ENCODE results near the gene VPS37D.
"Not testable (repeated sequence)": the region's sequence is repeated elsewhere in the genome, so short reads cannot be mapped to it uniquely, and the experiment has no call there.

The VPS37D gene

DNA sequence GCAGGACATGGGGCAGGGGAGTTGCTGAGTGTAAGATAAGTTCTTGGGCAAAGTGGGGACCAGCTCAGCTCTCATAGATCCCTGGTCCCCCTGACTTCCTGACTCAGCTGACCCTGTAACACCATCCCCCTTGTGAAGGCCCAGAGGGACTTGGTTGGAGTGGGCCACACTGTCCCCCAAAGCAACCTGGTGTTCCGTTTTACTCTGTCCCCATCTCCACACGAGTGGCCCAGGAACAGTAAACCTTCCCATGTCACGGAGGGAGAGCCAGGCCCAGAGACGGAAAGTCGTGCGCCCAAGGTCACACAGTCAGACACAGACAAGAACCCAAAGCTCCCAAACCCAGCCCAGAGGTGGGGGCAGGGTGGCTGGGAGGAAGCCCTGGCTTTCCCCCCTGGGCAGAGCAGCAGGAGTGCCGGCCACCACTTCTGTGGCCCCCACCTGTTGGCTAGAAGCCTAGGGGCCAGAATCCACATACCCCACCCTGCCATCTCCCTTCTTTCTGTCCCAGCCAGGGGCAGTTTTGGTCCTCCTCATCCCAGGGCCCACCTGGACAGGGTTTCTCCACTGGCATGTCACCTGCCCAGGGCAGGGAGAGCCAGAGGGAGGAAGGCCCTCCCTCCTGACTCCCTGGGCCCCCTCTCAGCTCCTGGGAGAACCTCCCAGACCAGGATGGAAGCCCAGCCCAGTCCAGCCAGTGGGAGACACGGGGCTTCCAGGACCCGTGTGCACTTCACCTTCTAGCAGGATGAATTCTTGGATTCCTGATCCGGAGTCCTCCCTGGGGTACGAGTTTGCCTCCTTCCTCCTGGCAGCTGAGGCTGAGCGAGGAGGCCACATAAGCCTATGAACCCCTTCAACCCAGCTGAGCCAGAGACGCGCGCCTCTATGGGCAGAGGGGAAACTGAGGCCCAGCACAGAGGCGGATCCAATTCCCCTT, 20.6 kb upstream of the VPS37D start:
- DNase-seq = no peak

DNA sequence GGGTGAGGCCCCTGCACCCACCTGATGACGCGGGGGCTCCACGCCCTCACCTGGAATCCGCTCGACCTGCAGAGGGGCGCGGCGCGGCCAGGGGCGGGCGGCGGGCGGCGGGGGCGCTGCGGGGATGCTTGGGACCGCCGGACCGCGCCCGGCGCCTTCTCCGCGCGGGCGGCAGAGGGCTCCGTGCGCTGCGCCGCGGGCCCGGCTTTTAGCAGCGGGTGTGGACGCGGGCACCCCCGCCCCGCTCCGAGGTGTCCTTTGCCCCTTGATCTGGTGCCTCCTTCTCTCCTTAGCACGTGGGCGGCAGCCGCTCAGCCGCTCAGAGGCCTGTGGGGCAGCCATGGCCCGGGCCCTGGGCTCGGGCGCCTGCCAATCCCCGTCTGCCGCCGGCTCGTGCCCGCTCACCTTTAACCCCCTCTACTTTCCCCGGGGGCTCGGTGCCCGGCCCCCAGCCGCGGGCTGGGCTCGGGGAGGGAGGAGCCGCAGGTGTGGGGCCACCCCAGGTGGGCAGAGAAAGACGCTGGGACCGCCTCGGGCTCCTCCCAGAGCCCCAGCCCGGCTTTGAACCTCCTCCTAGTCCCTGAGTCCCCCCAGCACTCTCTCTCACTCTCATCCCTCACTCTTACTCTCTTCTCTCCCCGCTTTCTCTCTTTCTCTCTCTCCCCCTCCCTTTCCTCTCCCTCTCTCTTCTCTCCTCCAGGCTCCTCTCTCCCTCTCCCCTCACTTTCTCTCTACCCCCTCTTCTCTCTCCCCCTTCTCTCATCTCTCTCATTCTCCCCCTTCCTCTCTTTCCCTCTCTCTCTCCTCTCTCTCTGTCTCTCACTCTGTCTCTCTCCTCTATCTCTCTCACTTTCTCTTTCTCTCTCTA, 19.7 kb upstream of the VPS37D start:
- no peak for DNase-seq

DNA sequence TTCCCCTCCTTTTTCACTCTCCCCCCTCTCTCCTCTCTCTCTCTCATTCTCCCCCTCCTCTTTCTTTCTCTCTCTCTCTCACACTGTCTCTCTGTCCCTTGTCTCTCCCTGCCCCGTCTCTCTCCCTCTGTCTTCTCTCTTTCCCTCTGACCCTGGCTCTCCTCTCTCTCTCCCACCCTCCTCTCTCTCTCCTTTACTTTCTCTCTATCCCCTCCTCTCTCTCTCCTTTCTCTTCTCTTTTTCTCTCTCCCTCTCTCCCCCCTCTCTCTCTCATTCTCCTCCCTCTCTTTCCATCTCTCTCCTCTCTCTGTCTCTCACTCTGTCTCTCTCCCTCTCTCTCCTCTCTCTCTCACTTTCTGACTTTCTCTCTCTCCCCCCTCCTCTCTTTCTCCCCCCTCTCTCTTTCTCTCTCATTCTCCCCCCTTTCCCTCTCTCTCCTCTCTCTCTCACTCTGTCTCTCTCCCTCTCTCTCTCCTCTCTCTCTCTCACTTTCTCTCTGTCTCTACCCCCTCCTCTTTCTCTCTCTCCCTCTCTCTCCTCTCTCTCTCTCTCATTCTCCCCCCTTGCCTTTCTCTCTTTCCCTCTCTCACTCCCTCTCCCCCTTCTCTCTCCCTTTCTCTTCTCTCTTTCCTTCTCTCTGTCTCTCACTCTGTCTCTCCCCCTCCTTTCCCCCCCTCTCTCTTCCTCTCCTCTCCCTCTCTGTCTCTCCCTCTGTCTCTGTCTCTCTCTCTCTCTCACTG, 18.9 kb upstream of the VPS37D start:
- DNase-seq = no peak

- DNase-seq = no peak
These were observed 18.1 kb upstream of the VPS37D start for GRCh38 chr7:73649576-73649975.

- no peak for DNase-seq
These were observed 17.1 kb upstream of the VPS37D start for GRCh38 chr7:73650524-73650923.

DNA sequence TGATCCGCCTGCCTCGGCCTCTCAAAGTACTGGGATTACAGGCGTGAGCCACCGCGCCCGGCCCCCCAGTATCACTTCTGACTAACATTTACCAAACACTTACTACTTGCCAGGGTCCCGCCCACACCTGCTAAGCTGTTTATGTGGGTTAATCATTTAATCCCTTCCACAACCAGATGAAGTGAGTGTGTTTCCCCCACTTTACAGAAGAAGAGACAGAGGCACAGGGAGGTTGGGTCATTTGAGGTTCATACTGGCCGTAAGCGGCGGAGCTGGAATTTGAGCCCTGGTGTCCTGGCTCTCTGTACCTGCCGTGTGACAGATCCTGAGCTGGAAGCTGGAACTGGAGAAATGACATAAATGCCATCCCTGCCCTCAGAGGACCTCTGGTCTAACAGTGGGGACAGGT, 15.1 kb upstream of the VPS37D start:
- DNase-seq = no peak

GRCh38 chr7:73655309-73655708, 12.3 kb upstream of the VPS37D start:
- not testable (repeated sequence) for DNase-seq

DNA sequence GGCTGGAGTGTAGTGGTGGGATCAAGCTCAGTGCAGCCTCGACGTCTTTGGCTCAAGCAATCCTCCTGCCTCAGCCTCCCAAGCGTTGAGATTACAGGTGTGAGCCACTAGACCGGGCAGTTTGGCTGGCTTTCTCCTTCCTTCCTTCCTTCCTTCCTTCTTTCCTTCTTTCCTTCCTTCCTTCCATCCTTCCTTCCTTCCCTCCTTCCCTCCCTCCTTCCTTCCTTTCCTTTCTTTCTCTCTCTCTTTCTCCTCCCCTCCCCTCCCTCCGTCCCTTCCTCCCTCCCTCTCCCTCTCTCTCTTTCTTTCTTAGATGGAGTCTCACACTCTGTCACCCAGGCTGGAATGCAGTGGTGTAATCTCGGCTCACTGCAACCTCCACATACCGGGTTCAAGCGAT, 7.6 kb upstream of the VPS37D start:
- no peak for DNase-seq

- not testable (repeated sequence) for DNase-seq
These were observed 7.0 kb upstream of the VPS37D start for GRCh38 chr7:73660594-73660993.

DNA sequence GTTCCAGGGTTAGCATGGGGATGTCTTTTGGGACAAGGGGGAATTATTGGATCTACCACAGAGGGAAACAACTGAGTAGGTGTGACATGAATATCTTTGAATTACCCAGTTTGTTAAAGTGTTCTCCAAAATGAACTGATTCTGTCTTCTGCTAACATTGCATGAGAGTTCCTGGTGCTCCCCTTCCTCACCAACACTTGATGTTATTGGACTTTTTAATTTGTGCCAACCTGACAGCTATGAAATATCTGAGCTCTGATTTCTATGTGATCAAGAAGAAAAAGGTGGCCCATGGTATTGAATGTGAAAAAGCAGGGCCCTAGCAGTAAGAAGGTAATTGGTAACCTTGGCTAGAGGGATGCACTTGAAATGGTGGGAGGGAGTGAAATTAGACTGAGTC, 4.6 kb upstream of the VPS37D start:
- DNase-seq = no peak

- no peak for DNase-seq
These were observed 663 bp downstream of the VPS37D start for GRCh38 chr7:73668103-73668885.

- no peak for DNase-seq
These were observed 1.2 kb downstream of the VPS37D start for GRCh38 chr7:73668886-73669230.

- DNase-seq = no peak
These were observed 1.7 kb downstream of the VPS37D start for GRCh38 chr7:73669288-73669701.

DNA sequence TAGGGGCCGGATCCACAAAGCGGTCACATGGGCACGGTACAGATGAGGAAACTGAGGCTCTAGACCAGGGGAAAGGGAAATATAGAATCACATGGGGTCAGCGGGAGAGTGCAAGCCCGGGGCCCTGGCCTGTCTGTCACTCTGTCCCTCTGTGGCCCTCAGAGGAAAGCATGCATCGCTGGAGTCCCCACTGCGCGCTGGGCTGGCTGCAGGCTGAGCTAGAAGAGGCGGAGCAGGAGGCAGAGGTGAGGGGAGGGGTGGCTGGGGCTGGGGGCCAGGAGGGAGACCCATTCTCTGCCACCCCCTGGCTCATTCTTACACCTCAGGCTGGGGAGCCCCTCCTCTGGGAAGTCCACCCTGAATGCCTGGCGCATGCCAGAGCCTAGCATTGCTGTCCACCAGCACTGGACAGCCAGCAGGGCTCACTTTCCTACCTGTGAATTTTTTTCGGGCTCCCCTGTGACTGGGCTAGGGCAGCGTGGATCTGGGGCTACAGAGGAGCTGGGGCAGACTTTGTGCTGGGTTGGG, 2.3 kb downstream of the VPS37D start:
- no peak for DNase-seq

GRCh38 chr7:73671322-73671661, 3.7 kb downstream of the VPS37D start:
- no peak for DNase-seq

- no peak for DNase-seq
These were observed 4.3 kb downstream of the VPS37D start for GRCh38 chr7:73671857-73672445.

GRCh38 chr7:73674468-73675124, 7.0 kb downstream of the VPS37D start:
- no peak for DNase-seq

GRCh38 chr7:73676062-73676461, 8.4 kb downstream of the VPS37D start:
- DNase-seq = not testable (repeated sequence)

- no peak for DNase-seq
These were observed 11.2 kb downstream of the VPS37D start for GRCh38 chr7:73678862-73679261.

DNA sequence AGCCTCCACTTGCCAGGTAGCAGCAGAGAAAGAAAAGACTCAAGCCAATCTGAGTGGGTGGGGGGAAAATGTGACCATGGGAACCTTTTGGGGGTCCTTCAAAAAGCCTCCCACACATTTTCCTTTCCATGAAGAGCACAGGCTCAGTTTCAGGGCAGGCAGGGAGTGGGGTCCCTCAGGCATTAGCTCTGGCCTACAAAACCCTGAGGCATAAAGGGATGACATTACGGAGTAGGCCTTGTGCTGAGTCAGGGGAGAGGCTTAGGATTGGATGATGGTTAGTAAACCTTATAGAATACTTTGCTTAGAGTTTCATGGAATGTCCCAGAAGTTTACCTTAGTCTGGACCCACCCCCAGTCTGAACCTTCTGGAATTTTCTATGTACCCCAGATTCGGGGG, 12.1 kb downstream of the VPS37D start:
- DNase-seq = no peak

- no peak for DNase-seq
These were observed 12.9 kb downstream of the VPS37D start for GRCh38 chr7:73680501-73680900.

Data from COR-L47 (cell line).